ENCODE data around the gene NRIP2.

DNA sequence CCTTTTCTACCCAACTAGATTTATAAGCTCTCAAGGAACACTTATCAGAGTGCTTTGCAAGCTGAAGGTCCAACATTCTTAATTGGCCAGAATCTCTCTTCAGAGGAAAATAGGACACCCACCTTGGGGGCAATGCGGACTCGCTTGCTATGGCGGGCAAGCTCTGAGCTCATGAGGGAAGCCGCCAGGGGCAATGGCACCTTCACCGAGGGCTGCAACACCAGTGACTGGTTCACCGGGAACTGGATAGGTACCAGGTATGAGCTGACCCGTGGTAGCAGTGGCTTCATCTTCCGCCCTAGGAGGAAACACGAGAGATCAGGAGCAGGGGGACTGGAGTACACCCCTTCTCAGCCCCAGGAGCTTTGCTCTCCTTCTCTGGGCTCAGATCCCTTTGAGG lies 29.4 kb upstream of the NRIP2 start:
- TF ChIP-seq RBBP5 (conservative IDR thresholded peaks at IDR 0.05) (no peak), CBX5 (IDR thresholded peaks at IDR 0.05; ENCODE audit: low read depth) (no peak), EZH2 (IDR thresholded peaks at IDR 0.05; ENCODE audit: borderline replicate concordance, control insufficient read depth, low read depth, low read length) (no peak), POLR2A (IDR thresholded peaks at IDR 0.05; ENCODE audit: low read depth, low read length) (no peak), MYB (IDR thresholded peaks at IDR 0.05; ENCODE audit: borderline replicate concordance, low read depth, low read length) (no peak), CEBPB (IDR thresholded peaks at IDR 0.05; ENCODE audit: borderline replicate concordance in 1 of 2, low read depth in 2 of 2, low read length in 2 of 2) (no peak)
- TF ChIP-seq, protein P1, sequence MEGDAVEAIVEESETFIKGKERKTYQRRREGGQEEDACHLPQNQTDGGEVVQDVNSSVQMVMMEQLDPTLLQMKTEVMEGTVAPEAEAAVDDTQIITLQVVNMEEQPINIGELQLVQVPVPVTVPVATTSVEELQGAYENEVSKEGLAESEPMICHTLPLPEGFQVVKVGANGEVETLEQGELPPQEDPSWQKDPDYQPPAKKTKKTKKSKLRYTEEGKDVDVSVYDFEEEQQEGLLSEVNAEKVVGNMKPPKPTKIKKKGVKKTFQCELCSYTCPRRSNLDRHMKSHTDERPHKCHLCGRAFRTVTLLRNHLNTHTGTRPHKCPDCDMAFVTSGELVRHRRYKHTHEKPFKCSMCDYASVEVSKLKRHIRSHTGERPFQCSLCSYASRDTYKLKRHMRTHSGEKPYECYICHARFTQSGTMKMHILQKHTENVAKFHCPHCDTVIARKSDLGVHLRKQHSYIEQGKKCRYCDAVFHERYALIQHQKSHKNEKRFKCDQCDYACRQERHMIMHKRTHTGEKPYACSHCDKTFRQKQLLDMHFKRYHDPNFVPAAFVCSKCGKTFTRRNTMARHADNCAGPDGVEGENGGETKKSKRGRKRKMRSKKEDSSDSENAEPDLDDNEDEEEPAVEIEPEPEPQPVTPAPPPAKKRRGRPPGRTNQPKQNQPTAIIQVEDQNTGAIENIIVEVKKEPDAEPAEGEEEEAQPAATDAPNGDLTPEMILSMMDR (IDR thresholded peaks at IDR 0.05 in 2 of 3, conservative IDR thresholded peaks at IDR 0.05 in 1 of 3; ENCODE audit: control insufficient read depth in 2 of 3, extremely low read depth in 1 of 3, insufficient read depth in 1 of 3, low read depth in 3 of 3, low read length in 3 of 3): no peak
- TF ChIP-seq, protein P2, sequence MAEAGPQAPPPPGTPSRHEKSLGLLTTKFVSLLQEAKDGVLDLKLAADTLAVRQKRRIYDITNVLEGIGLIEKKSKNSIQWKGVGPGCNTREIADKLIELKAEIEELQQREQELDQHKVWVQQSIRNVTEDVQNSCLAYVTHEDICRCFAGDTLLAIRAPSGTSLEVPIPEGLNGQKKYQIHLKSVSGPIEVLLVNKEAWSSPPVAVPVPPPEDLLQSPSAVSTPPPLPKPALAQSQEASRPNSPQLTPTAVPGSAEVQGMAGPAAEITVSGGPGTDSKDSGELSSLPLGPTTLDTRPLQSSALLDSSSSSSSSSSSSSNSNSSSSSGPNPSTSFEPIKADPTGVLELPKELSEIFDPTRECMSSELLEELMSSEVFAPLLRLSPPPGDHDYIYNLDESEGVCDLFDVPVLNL (IDR thresholded peaks at IDR 0.05; ENCODE audit: low read depth, low read length): no peak
